Measurements from ENCODE around the gene SNX9. TPM values are rescaled to one million over a fixed set of nuclear protein-coding genes. Genes with fewer than 3 reads are reported as not detected.

SNX9 gene
- total and polyA plus RNA-seq, 2 donors (not counting 1 experiment from before 2014, with no cell fraction given): 10.0 to 50.7 TPM

DNA sequence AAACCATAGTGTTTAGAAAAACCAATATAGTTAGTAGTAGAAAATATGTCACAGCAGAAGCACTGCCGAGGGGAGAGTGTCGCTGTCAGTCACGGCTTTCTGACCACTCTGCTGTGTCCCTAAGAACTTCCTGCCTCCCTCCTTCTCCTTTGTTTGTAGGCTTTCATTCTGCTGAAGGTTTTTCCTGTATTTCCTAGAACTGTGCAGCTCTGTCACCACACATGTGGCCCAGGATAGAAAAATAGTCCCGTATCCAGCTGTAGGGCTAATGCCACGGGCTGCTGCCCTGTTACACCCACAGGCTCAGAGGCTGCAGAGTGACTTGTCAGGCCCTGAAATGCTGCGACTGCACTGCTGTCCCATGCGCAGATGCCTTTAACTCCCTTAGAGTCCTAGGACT lies 106.0 kb downstream of the SNX9 start:
- no peak for ATAC-seq (ENCODE audit: low read depth)
- POLR2A ChIA-PET: no interaction called here
- 93% methylated on average over 7 of the region's 7 CpGs for WGBS (ENCODE audit: insufficient coverage)

DNA sequence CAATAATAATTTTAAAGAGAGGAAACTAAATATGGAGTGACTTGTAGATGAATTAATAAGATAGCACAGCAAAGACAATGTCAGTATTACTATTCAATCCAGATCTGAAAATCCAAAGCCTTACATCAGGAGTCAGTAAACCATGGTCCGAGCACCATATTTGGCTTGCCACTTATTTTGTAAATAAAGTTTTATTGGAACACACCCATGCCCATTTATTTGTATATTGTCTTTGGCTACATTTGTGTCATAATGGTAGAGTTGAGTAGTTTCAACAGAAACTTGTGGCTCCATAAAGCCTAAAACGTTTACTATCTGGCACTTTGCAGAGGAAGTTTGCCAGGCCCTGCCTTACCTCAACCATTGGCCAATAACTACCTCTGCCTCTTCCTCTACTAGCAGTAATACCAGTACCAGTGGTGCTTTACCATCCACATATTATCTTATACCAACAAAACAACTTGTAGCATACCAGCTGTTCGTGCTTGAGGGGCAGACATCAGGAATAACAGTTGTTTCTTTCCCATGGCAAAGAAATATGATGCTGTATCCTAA lies 106.8 kb downstream of the SNX9 start:
- Histone ChIP-seq H2AFZ (ENCODE audit: insufficient read depth, low read depth, low read length, poor library complexity, severe bottlenecking) (no peak overlapping the region), H3K36me3 (replicated peaks in 1 of 2; ENCODE audit: control extremely low read depth in 1 of 2, control insufficient read depth in 1 of 2, extremely low read depth in 1 of 2, insufficient read depth in 2 of 2, low read length in 1 of 2) (peaks cover 3 to 73% of the 10 kb centered on the region in 2 experiments), H3K4me1 (ENCODE audit: control insufficient read depth in 2 of 2, insufficient read depth in 2 of 2, low read length in 2 of 2) (no peaks in the 10 kb centered on the region), H3K79me2 (ENCODE audit: control insufficient read depth, insufficient read depth, low read length) (no peaks in the 10 kb centered on the region), H3K9ac (ENCODE audit: low read length) (no peak overlapping the region), H3K9me3 (ENCODE audit: control extremely low read depth in 1 of 3, control insufficient read depth in 2 of 3, insufficient read depth in 1 of 3, low read length in 2 of 3) (no peaks in the 10 kb centered on the region), H3K27me3 (replicated peaks in 1 of 4; ENCODE audit: control extremely low read depth in 1 of 4, control insufficient read depth in 3 of 4, insufficient read depth in 4 of 4, low read length in 3 of 4) (no peaks in the 10 kb centered on the region), H4K20me1 (ENCODE audit: control insufficient read depth, insufficient read depth, low read length, poor library complexity, severe bottlenecking) (no peaks in the 10 kb centered on the region), H3K4me2 (replicated peaks; ENCODE audit: low read depth, low read length, poor library complexity, severe bottlenecking) (no peak overlapping the region), H3K4me3 (ENCODE audit: control extremely low read depth in 1 of 5, extremely low read depth in 1 of 5, insufficient read depth in 1 of 5, low read depth in 2 of 5, low read length in 4 of 5) (no peak overlapping the region), H3K27ac (ENCODE audit: low read length in 2 of 2) (no peak overlapping the region)
- ATAC-seq (ENCODE audit: low read depth): no peak
- no peak for TF ChIP-seq EZH2 (IDR thresholded peaks at IDR 0.05; ENCODE audit: borderline replicate concordance, insufficient read depth, low read depth, low read length, poor library complexity, severe bottlenecking)
- TF ChIP-seq, protein P1, sequence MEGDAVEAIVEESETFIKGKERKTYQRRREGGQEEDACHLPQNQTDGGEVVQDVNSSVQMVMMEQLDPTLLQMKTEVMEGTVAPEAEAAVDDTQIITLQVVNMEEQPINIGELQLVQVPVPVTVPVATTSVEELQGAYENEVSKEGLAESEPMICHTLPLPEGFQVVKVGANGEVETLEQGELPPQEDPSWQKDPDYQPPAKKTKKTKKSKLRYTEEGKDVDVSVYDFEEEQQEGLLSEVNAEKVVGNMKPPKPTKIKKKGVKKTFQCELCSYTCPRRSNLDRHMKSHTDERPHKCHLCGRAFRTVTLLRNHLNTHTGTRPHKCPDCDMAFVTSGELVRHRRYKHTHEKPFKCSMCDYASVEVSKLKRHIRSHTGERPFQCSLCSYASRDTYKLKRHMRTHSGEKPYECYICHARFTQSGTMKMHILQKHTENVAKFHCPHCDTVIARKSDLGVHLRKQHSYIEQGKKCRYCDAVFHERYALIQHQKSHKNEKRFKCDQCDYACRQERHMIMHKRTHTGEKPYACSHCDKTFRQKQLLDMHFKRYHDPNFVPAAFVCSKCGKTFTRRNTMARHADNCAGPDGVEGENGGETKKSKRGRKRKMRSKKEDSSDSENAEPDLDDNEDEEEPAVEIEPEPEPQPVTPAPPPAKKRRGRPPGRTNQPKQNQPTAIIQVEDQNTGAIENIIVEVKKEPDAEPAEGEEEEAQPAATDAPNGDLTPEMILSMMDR (IDR thresholded peaks at IDR 0.05): no peak
- WGBS (ENCODE audit: insufficient coverage): 60% methylated on average over 1 of the region's 3 CpGs
- POLR2A ChIA-PET: no interaction called here
- intact Hi-C loops (cut with micrococcal nuclease): no loop called here
- Mint-ChIP-seq H3K27me3 (no peaks in the 10 kb centered on the region), H3K27ac (no peak overlapping the region), H3K4me1 (no peaks in the 10 kb centered on the region), H3K4me3 (no peak overlapping the region), H3K9me3 (ENCODE audit: insufficient read depth) (no peaks in the 10 kb centered on the region)
- CTCF ChIA-PET: no interaction called here
- no peak for DNase-seq

More for the DNA sequence above, 106.0 kb downstream of the SNX9 start:
- Histone ChIP-seq H3K27ac (ENCODE audit: low read length in 2 of 2) (no peak overlapping the region), H3K27me3 (replicated peaks in 1 of 4; ENCODE audit: control extremely low read depth in 1 of 4, control insufficient read depth in 3 of 4, insufficient read depth in 4 of 4, low read length in 3 of 4) (no peaks in the 10 kb centered on the region), H2AFZ (ENCODE audit: insufficient read depth, low read depth, low read length, poor library complexity, severe bottlenecking) (no peak overlapping the region), H4K20me1 (ENCODE audit: control insufficient read depth, insufficient read depth, low read length, poor library complexity, severe bottlenecking) (no peaks in the 10 kb centered on the region), H3K79me2 (ENCODE audit: control insufficient read depth, insufficient read depth, low read length) (no peaks in the 10 kb centered on the region), H3K4me3 (ENCODE audit: control extremely low read depth in 1 of 5, extremely low read depth in 1 of 5, insufficient read depth in 1 of 5, low read depth in 2 of 5, low read length in 4 of 5) (no peak overlapping the region), H3K4me1 (ENCODE audit: control insufficient read depth in 2 of 2, insufficient read depth in 2 of 2, low read length in 2 of 2) (no peaks in the 10 kb centered on the region), H3K9ac (ENCODE audit: low read length) (no peak overlapping the region), H3K9me3 (ENCODE audit: control extremely low read depth in 1 of 3, control insufficient read depth in 2 of 3, insufficient read depth in 1 of 3, low read length in 2 of 3) (no peaks in the 10 kb centered on the region), H3K36me3 (replicated peaks in 1 of 2; ENCODE audit: control extremely low read depth in 1 of 2, control insufficient read depth in 1 of 2, extremely low read depth in 1 of 2, insufficient read depth in 2 of 2, low read length in 1 of 2) (peaks cover 3 to 74% of the 10 kb centered on the region in 2 experiments), H3K4me2 (replicated peaks; ENCODE audit: low read depth, low read length, poor library complexity, severe bottlenecking) (no peak overlapping the region)
- H3K4me3 Mint-ChIP-seq: no peak overlapping the region
- no peaks in the 10 kb centered on the region for H3K27me3 Mint-ChIP-seq
- no peak overlapping the region for H3K27ac Mint-ChIP-seq
- intact Hi-C loops (cut with micrococcal nuclease): no loop called here
- DNase-seq: no peak
- CTCF ChIA-PET: no interaction called here
- H3K9me3 Mint-ChIP-seq (ENCODE audit: insufficient read depth): no peaks in the 10 kb centered on the region
- no peaks in the 10 kb centered on the region for H3K4me1 Mint-ChIP-seq
- TF ChIP-seq, protein P1 (IDR thresholded peaks at IDR 0.05): no peak
- TF ChIP-seq EZH2 (IDR thresholded peaks at IDR 0.05; ENCODE audit: borderline replicate concordance, insufficient read depth, low read depth, low read length, poor library complexity, severe bottlenecking): no peak

All from B cell (primary cell).